Heart left ventricle (tissue), 16 donors: ENCODE results near the gene FHL1. TPM values are rescaled to one million over a fixed set of nuclear protein-coding genes. Genes with fewer than 3 reads are reported as not detected.
"Not testable (repeated sequence)": the region's sequence is repeated elsewhere in the genome, so short reads cannot be mapped to it uniquely, and the experiment has no call there.

ENCODE experiments used
- ATAC-seq, 4 donors: fragments of 200-7000 bp; cut with Tn5 transposase; one replicate each; pipeline ENCODE4 v1.9.1; 2020 to 2022; ENCODE audit warnings: moderate library complexity in 4 of 4, mild to moderate bottlenecking in 3 of 4, moderate number of reproducible peaks in 1 of 4
- DNase-seq, 5 donors: peaks; one replicate each; pipeline ENCODE4 v3.0.0-alpha.2; 2020
- H3K27ac ChIP-seq, 12 donors: fragments of 200-600 bp; sonication (generic) in 4 of 12; one replicate each; pipeline versions ENCODE4 v1.5.0 to v1.8.0; 2016 to 2022; ENCODE audit warnings: mild to moderate bottlenecking in 2 of 12
- H3K27me3 ChIP-seq, 9 donors: fragments of 200-600 bp; sonication (generic) in 2 of 9; one replicate each; pipeline versions ENCODE4 v1.5.1 to v1.8.0; 2016 to 2022; ENCODE audit warnings: mild to moderate bottlenecking in 3 of 9
- H3K36me3 ChIP-seq, 9 donors: fragments of 200-600 bp; sonication (generic) in 2 of 9; one replicate each; pipeline versions ENCODE4 v1.5.0 to v1.8.0; 2018 to 2022; ENCODE audit warnings: mild to moderate bottlenecking in 2 of 9
- H3K4me1 ChIP-seq, 12 donors: fragments of 200-600 bp; sonication (generic) in 4 of 12; one replicate each; pipeline versions ENCODE4 v1.5.0 to v1.8.0; 2016 to 2022; ENCODE audit warnings: mild to moderate bottlenecking in 3 of 12
- H3K4me3 ChIP-seq, 12 donors: fragments of 200-600 bp; sonication (generic) in 4 of 12; one replicate each; pipeline versions ENCODE4 v1.5.0 to v1.8.0; 2017 to 2022; ENCODE audit warnings: mild to moderate bottlenecking in 9 of 12, moderate library complexity in 4 of 12
- H3K9me3 ChIP-seq, 12 donors: fragments of 200-600 bp; sonication (generic) in 4 of 12; one replicate each; pipeline versions ENCODE4 v1.5.0 to v1.8.0; 2016 to 2022; ENCODE audit warnings: mild to moderate bottlenecking in 1 of 12
- POLR2A ChIP-seq, 2 donors: fragments of 450-650 bp; IDR thresholded peaks; one replicate each; pipeline ENCODE4 v1.6.1; 2017; ENCODE audit warnings: antibody characterized with exemption in 2 of 2, mild to moderate bottlenecking in 2 of 2, moderate library complexity in 2 of 2
- WGBS, 4 donors: extraction: QIAGEN DNeasy Blood & Tissue Kit in 2 of 4; methylation state at CpG; one replicate each; pipeline versions ENCODE4 v1.1.5 to v1.1.7; 2013 to 2018; 5-methylcytosine and 5-hydroxymethylcytosine counted together
- intact Hi-C, 10 donors: fragments of 100-400 bp; cut with DNase I; formaldehyde crosslinking; loops; one replicate each; pipeline versions ENCODE4 v1.11.1 to v1.14.2; 2022
- polyA plus RNA-seq, 2 donors: library from polyadenylated mRNA; stranded (reverse); fragments of 200-250 nt; gene quantifications; one replicate each; pipeline ENCODE4 v1.2.3, GENCODE V29; 2013
- total RNA-seq, 9 donors: library from RNA; depleted of rRNA in 2 of 9; stranded (reverse); fragments of >200 nt in 2 of 9; fragmentation: NEBNext Ultra II Directional in 3 of 9; extraction: Animal tissue kit (Norgen Biotek cat#: 25700) in 3 of 9; gene quantifications; one replicate each; pipeline versions ENCODE4 v1.1.0 to v1.2.4, GENCODE V29; 2016 to 2023
- TF ChIP-seq, protein P1 (sequence below), 12 donors: fragments of 200-600 bp; sonication (generic) in 4 of 12; IDR thresholded peaks; one replicate each; pipeline versions ENCODE4 v1.5.0 to v1.8.0; 2018 to 2022; ENCODE audit warnings: antibody characterized with exemption in 12 of 12, mild to moderate bottlenecking in 5 of 12
- donor health status: ischemic (EF 13 %, LVEDD 7.1; RV severe dilation, severe dysfunction).
- donor health status: healthy with polysubstance abuse.
- donor health status: DM: no; HTN: yes; CAD: no.
- donor health status: DM: no; HTN: no; CAD: no.
- donor health status: ischemic (EF 25% LVEDD 6.9; RV normal size, moderate dysfunction).
- donor health status: ischemic (EF 25% LVEDD 5.7; RV mildly dilated, moderate dysfunction).
- donor health status: healthy.
- donor health status: DM: yes; HTN: yes; CAD: no.
- donor health status: ischemic (EF 35%, LVEDD 5.7; RV mildly dilated, moderate dysfunction).
- donor health status: nonischemic (EF 11% LVEDD 7.7; RV severe dilation, severe dysfunction).
- donor health status: DM: yes; HTN: yes; CAD: no.
- donor health status: PGD.
- donor health status: ischemic (EF 29% LVEDD 5.4; RV normal size, mild dysfunction).
- donor health status: nonischemic (EF 23%, LVEDD 6.1; RV moderate dilation, normal function).

FHL1 gene
- total and polyA plus RNA-seq, 11 donors, result 1,119 to 4,800 (median 2,127) TPM

DNA sequence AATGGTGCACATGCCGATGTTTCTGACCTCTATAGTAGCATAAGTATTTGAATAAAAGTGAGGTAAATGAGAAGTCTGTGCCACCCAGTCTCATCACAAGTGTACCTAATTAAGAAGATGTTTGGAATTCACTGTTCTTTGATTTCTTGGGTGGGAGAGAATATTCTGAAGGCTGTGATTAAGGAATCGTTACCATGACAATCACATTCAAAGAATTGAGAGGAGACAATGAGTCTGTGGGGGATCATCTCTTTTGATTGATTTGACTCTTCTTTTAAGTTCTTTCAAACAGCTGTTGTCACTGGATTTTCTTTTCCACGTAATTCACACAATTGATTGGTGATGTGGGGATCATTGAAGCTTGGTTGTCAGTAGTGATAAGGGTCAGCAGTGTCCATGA lies 18.1 kb downstream of the FHL1 start:
- ATAC-seq (no peak), DNase-seq (no peak)
- H3K9me3 ChIP-seq, result no peaks in the 10 kb centered on the region
- intact Hi-C loops, result loop anchor here in 4 of 10 donors (5.0 to 10.0 kb wide), 4 partner anchors 42 to 409 kb away; no protein-coding TSS in a partner anchor
- H3K36me3 ChIP-seq, result no peaks in the 10 kb centered on the region
- H3K4me3 ChIP-seq, result no peak overlapping the region
- H3K4me1 ChIP-seq, result peaks cover 0 to 79% (median 20%) of the 10 kb centered on the region in 12 donors
- no peak for TF ChIP-seq POLR2A (IDR thresholded peaks at IDR 0.05)
- TF ChIP-seq, protein P1, sequence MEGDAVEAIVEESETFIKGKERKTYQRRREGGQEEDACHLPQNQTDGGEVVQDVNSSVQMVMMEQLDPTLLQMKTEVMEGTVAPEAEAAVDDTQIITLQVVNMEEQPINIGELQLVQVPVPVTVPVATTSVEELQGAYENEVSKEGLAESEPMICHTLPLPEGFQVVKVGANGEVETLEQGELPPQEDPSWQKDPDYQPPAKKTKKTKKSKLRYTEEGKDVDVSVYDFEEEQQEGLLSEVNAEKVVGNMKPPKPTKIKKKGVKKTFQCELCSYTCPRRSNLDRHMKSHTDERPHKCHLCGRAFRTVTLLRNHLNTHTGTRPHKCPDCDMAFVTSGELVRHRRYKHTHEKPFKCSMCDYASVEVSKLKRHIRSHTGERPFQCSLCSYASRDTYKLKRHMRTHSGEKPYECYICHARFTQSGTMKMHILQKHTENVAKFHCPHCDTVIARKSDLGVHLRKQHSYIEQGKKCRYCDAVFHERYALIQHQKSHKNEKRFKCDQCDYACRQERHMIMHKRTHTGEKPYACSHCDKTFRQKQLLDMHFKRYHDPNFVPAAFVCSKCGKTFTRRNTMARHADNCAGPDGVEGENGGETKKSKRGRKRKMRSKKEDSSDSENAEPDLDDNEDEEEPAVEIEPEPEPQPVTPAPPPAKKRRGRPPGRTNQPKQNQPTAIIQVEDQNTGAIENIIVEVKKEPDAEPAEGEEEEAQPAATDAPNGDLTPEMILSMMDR (IDR thresholded peaks at IDR 0.05), result no peak
- H3K27me3 ChIP-seq, result peaks cover 0 to 3% (median 0%) of the 10 kb centered on the region in 9 donors
- whole genome bisulfite sequencing, 4 donors, result 24 to 79% (median 47%) methylated on average over 3 of the region's 3 CpGs
- H3K27ac ChIP-seq, result peak overlapping the region in 8 of 12 donors; percentile 44 to 95 (median 84)

DNA sequence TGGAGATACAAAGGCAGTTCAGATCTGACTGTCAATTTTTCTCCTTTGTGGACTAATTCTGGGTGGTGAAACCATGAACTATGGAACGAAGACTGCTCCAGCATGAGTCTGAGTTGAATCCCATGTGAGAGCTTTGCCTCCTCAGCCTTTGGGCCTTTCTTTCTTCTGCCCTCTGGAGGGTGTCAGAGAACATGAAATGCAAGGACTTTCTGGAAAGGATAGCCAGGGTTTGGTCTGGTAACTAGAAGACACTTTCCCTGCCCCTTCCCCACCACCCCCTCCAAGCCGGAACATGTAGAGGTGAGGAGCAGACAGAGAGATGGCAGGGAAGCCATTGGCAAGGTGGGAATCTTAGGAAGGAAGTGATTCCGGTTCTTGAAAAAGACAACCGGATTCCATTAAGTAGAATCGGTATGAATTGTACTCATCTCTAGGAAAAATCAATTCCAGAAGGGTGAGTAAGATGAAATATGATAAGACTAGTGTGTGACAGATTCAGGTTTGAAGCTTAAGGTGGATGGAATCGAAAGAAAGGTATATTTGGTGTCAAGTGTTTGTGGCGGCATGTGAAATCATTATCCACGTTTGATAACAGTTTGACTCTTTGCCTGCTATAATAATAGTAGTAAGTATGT lies 19.0 kb downstream of the FHL1 start:
- H3K36me3 ChIP-seq, result peaks cover 0 to 6% (median 0%) of the 10 kb centered on the region in 9 donors
- H3K9me3 ChIP-seq, result no peaks in the 10 kb centered on the region
- peaks cover 0 to 79% (median 25%) of the 10 kb centered on the region in 12 donors for H3K4me1 ChIP-seq
- no peak overlapping the region for H3K4me3 ChIP-seq
- H3K27ac ChIP-seq, result peak overlapping the region in 9 of 12 donors; percentile 4 to 95 (median 84)
- TF ChIP-seq, protein P1 (IDR thresholded peaks at IDR 0.05), result peak in 11 of 12 donors; percentile 6 to 50 (median 35)
- TF ChIP-seq POLR2A (IDR thresholded peaks at IDR 0.05), result no peak
- no peak for DNase-seq
- 40 to 60% (median 50%) methylated on average over 8 of the region's 8 CpGs for WGBS, 4 donors
- ATAC-seq, result peak in 3 of 4 donors; percentile 26 to 37 (median 28)
- intact Hi-C loops, result loop anchor here in 6 of 10 donors (2.0 to 10.0 kb wide), 7 partner anchors 38 to 408 kb away; no protein-coding TSS in a partner anchor
- peaks cover 0 to 7% (median 0%) of the 10 kb centered on the region in 9 donors for H3K27me3 ChIP-seq

DNA sequence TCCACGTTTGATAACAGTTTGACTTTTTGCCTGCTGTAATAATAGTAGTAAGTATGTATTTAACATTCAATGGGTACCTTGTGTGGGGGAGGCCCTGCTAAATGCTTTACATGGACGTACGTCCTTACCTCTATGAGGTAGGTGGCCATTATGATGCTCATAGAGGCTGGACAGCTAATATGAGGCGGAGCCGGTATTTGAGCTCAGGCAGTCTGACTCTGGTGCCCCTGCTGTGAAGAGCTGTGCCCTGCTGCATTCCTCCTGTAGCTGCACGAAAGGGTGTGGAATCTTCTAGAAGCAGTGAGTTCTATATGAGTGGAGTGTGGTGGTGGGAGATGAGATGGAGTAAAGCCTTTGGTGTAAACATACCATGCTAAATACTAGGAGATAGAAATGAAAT lies 20.7 kb downstream of the FHL1 start:
- Histone ChIP-seq H3K36me3 (peaks cover 0 to 17% (median 0%) of the 10 kb centered on the region in 9 donors), H3K4me1 (peaks cover 0 to 72% (median 26%) of the 10 kb centered on the region in 12 donors), H3K4me3 (peak overlapping the region in 3 of 12 donors; percentile 9 to 34 (median 19)), H3K27ac (peak overlapping the region in 11 of 12 donors; percentile 63 to 95 (median 84))
- intact Hi-C loops, result loop anchor here in 7 of 10 donors (2.0 to 10.0 kb wide), 8 partner anchors 37 to 407 kb away; no protein-coding TSS in a partner anchor
- not testable (repeated sequence) for DNase-seq, H3K9me3 ChIP-seq, H3K27me3 ChIP-seq
- 51 to 58% (median 54%) methylated on average over 6 of the region's 6 CpGs for WGBS, 4 donors
- ATAC-seq, result peak in 2 of 4 donors; percentile 13 to 17

DNA sequence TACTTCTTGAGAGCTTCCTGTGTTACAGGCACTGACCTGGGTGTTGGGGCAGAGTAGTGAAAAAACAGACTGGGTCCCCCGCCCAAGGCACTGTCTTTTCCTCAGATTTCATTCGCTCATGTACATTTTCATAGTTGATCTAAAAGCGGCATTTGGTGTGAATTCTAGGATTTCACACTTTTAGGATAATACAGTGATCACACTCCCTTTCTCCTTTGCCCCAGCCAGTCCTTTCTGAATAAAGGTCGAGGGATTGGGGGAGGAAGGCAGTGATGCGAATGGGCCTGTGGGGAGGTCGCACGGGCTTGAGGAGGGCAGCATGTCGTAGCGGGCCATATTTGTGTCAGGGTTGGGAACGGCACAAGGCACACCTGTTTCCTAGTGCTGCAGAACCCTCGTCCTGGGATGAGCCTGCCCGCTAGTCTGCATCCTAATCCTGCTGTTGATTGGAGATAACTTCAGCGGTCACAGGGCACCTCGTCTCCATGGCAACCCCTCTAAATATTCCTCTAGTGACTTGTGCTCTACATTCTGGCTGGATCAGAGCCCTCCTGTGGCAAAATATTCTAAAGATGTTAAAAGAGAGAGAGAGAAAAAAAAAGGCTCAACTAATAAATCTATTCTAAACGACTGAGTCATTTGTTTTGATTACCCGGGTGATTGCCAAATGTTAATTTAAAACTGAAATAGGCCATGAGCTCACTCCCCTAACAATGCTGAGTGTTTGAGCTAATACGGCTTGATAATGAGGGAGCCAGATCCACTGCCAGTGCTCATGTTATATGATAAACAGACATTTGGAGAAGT lies 21.8 kb downstream of the FHL1 start:
- Histone ChIP-seq H3K4me1 (peaks cover 0 to 69% (median 24%) of the 10 kb centered on the region in 12 donors), H3K27ac (peak overlapping the region; percentile 63 to 95 (median 83)), H3K9me3 (no peaks in the 10 kb centered on the region), H3K27me3 (peaks cover 0 to 8% (median 0%) of the 10 kb centered on the region in 9 donors), H3K36me3 (peaks cover 0 to 17% (median 0%) of the 10 kb centered on the region in 9 donors), H3K4me3 (peak overlapping the region in 8 of 12 donors; percentile 7 to 37 (median 18))
- intact Hi-C loops, result loop anchor here in 6 of 10 donors (2.0 to 10.0 kb wide), 6 partner anchors 38 to 406 kb away; no protein-coding TSS in a partner anchor
- TF ChIP-seq, protein P1 (IDR thresholded peaks at IDR 0.05), result peak in 1 of 12 donors; percentile 4
- TF ChIP-seq POLR2A (IDR thresholded peaks at IDR 0.05), result no peak
- 12 to 47% (median 33%) methylated on average over 16 to 17 of the region's 17 CpGs for WGBS, 4 donors
- ATAC-seq (peak; percentile 83 to 87 (median 84)), DNase-seq (peak; percentile 53 to 75 (median 63))
